ENCODE measurements around the gene PATJ.

DNA sequence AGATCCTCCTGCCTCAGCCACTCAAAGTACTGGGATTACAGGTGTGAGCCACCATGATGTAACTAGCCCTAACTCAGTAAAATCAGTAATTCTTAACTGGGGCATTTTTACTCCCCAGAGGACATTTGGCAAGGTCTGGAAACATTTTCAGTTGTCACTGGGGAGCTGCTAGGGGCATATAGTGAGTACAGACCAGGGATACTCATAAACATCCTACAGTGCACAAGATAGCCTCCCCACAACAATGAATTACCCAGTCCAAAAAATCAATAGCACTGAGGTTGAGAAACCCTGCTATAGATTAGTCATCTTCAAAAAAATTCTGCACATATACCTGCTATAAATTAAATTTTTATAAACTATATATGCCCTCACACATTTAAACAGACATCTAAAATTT lies 30.3 kb upstream of the PATJ start:
- TF ChIP-seq CTCF (IDR thresholded peaks at IDR 0.05; ENCODE audit: extremely low read depth in 1 of 2, insufficient read depth in 1 of 2, low read depth in 1 of 2, low read length in 2 of 2) (no peak), POLR2AphosphoS5 (IDR thresholded peaks at IDR 0.05; ENCODE audit: insufficient read depth, low read depth, low read length) (no peak), POLR2A (IDR thresholded peaks at IDR 0.05; ENCODE audit: low read depth, low read length) (no peak), FOS (IDR thresholded peaks at IDR 0.05; ENCODE audit: borderline replicate concordance, insufficient read depth, low read length) (no peak), EZH2 (IDR thresholded peaks at IDR 0.05; ENCODE audit: borderline replicate concordance, low read depth, low read length, severe bottlenecking) (no peak), MYC (IDR thresholded peaks at IDR 0.05; ENCODE audit: low read depth, low read length) (no peak)
- TF ChIP-seq, protein P1, sequence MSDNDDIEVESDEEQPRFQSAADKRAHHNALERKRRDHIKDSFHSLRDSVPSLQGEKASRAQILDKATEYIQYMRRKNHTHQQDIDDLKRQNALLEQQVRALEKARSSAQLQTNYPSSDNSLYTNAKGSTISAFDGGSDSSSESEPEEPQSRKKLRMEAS (IDR thresholded peaks at IDR 0.05; ENCODE audit: insufficient read depth, insufficient read length), result no peak

All from endothelial cell of umbilical vein (primary cell).